GM12878 (cell line): ENCODE measurements around the gene LMF2. TPM values are rescaled to one million over a fixed set of nuclear protein-coding genes. Genes with fewer than 3 reads are reported as not detected.

Experiments
- ATAC-seq: fragments of 200-7000 bp; cut with Tn5 transposase; 3 replicates; pipeline ENCODE4 v1.9.1; 2020; ENCODE audit warnings: mild to moderate bottlenecking, moderate library complexity
- BruUV-seq: library from RNA; stranded (reverse); fragments of 400-500 nt; replicated peaks from 2 replicates; lab custom pipeline; 2021; lab: Mats Ljungman, UMichigan
- CTCF ChIA-PET: fragments of 300-600 bp; sonication (Branson Sonifier 250); formaldehyde crosslinking; extraction: SDS; loops from one replicate; lab custom pipeline; 2021; ENCODE audit warnings: inconsistent platforms; lab: Yijun Ruan, JAX
- POLR2A ChIA-PET: fragments of 350-600 bp; formaldehyde crosslinking; extraction: SDS; loops from one replicate; lab custom pipeline; 2021; ENCODE audit warnings: inconsistent platforms; lab: Charles Lee
- RAD21 ChIA-PET: fragments of 300-600 bp; sonication (Branson Sonifier 250); formaldehyde crosslinking; loops from one replicate; lab custom pipeline; 2023; ENCODE audit warnings: antibody characterized with exemption; ENCODE audit not compliant: unreplicated experiment; lab: Charles Lee
- SMC1A ChIA-PET: fragments of 300-600 bp; sonication (Branson Sonifier 250); formaldehyde crosslinking; loops from one replicate; lab custom pipeline; 2023; ENCODE audit not compliant: unreplicated experiment, uncharacterized antibody; lab: Charles Lee
- DNase-seq: peaks from one replicate; pipeline ENCODE4 v3.0.0-alpha.2; 2011; ENCODE audit warnings: low read depth, low spot score
- FAIRE-seq: peaks from 3 replicates; lab custom pipeline; 2011; peaks lifted over from hg19 to GRCh38; lab: Jason Lieb, UNC
- H2AFZ ChIP-seq: 2 replicates; pipeline ENCODE4 v1.6.0; 2011; ENCODE audit warnings: low read depth, low read length, control low read depth; ENCODE audit not compliant: control insufficient read depth
- H3K27ac ChIP-seq: 2 replicates; pipeline ENCODE4 v1.5.1; 2011; ENCODE audit warnings: control low read depth; ENCODE audit not compliant: control insufficient read depth, insufficient read depth
- H3K27me3 ChIP-seq, 2 experiments: replicated peaks in 1 of 2; 2 replicates each; pipeline versions ENCODE4 v1.6.0 to v1.6.1; 2011; ENCODE audit warnings: low read length in 1 of 2; ENCODE audit not compliant: control insufficient read depth in 2 of 2, insufficient read depth in 2 of 2
- H3K36me3 ChIP-seq, 2 experiments: 2 replicates each; pipeline ENCODE4 v1.5.1; 2011; ENCODE audit warnings: low read length in 1 of 2; ENCODE audit not compliant: control insufficient read depth in 2 of 2, insufficient read depth in 2 of 2
- H3K4me1 ChIP-seq: 2 replicates; pipeline ENCODE4 v1.6.1; 2011; ENCODE audit warnings: mild to moderate bottlenecking, low read length, moderate library complexity, mixed read lengths; ENCODE audit not compliant: control insufficient read depth, insufficient read depth
- H3K4me2 ChIP-seq: 2 replicates; pipeline ENCODE4 v1.6.0; 2011; ENCODE audit warnings: control low read depth; ENCODE audit not compliant: control insufficient read depth, insufficient read depth
- H3K4me3 ChIP-seq: fragments of 200-600 bp; sonication (generic); 2 replicates; pipeline ENCODE4 v1.5.1; 2016
- H3K79me2 ChIP-seq: 2 replicates; pipeline ENCODE4 v1.6.0; 2011; ENCODE audit warnings: low read length; ENCODE audit not compliant: control insufficient read depth, insufficient read depth
- H3K9ac ChIP-seq: 2 replicates; pipeline ENCODE4 v1.8.0; 2011; ENCODE audit warnings: low read length, control low read depth, mixed read lengths; ENCODE audit not compliant: control insufficient read depth, insufficient read depth
- H3K9me3 ChIP-seq: replicated peaks from 3 replicates; pipeline ENCODE4 v1.5.1; 2011; ENCODE audit warnings: mild to moderate bottlenecking, low read length; ENCODE audit not compliant: control insufficient read depth, insufficient read depth
- H4K20me1 ChIP-seq: 2 replicates; pipeline ENCODE4 v1.6.0; 2011; ENCODE audit not compliant: control insufficient read depth, insufficient read depth
- BHLHE40 ChIP-seq, 2 experiments: fragments of 450-650 bp in 1 of 2; IDR thresholded peaks; 2 replicates each; pipeline ENCODE4 v1.6.1; 2011 to 2017; ENCODE audit warnings: low read depth in 2 of 2, borderline replicate concordance in 1 of 2, improper control_type of control experiment in 1 of 2, low read length in 1 of 2, mild to moderate bottlenecking in 1 of 2
- CBFB ChIP-seq: IDR thresholded peaks from 2 replicates; pipeline ENCODE4 v1.6.1; 2016; ENCODE audit warnings: antibody characterized with exemption, low read depth
- MEF2B ChIP-seq: fragments of 450-650 bp; IDR thresholded peaks from 2 replicates; pipeline ENCODE4 v1.6.1; 2018; ENCODE audit warnings: mild to moderate bottlenecking, moderate library complexity; ENCODE audit not compliant: partially characterized antibody, poor library complexity, severe bottlenecking
- MXI1 ChIP-seq: fragments of 150-350 bp; IDR thresholded peaks from 2 replicates; pipeline ENCODE4 v1.6.1; 2011; ENCODE audit warnings: low read depth, mild to moderate bottlenecking, inconsistent platforms, low read length, improper control_type of control experiment
- MYC ChIP-seq: IDR thresholded peaks from 2 replicates; pipeline ENCODE4 v1.6.1; 2011; ENCODE audit warnings: mild to moderate bottlenecking, low read length, moderate library complexity, inconsistent platforms; ENCODE audit not compliant: insufficient read depth, insufficient replicate concordance, insufficient read length, severe bottlenecking
- PAX5 ChIP-seq: IDR thresholded peaks from 2 replicates; pipeline ENCODE4 v1.6.1; 2011; ENCODE audit warnings: low read depth, low read length, borderline replicate concordance
- PKNOX1 ChIP-seq: fragments of 450-650 bp; IDR thresholded peaks from 2 replicates; pipeline ENCODE4 v1.6.1; 2016; ENCODE audit warnings: mild to moderate bottlenecking
- SMAD1 ChIP-seq: fragments of 450-650 bp; IDR thresholded peaks from 2 replicates; pipeline ENCODE4 v1.6.1; 2018; ENCODE audit warnings: mild to moderate bottlenecking, low read depth; ENCODE audit not compliant: partially characterized antibody
- SP1 ChIP-seq: IDR thresholded peaks from one replicate; pipeline ENCODE4 v1.6.1; 2011; ENCODE audit warnings: low read depth, low read length
- SPI1 ChIP-seq: IDR thresholded peaks from 2 replicates; pipeline ENCODE4 v1.6.1; 2011; ENCODE audit warnings: low read depth, mild to moderate bottlenecking, low read length, moderate library complexity, borderline replicate concordance; ENCODE audit not compliant: insufficient read depth
- ZNF207 ChIP-seq: fragments of 450-650 bp; IDR thresholded peaks from 2 replicates; pipeline ENCODE4 v1.6.1; 2014; ENCODE audit warnings: antibody characterized with exemption, mild to moderate bottlenecking, borderline replicate concordance
- ZZZ3 ChIP-seq: IDR thresholded peaks from 2 replicates; pipeline ENCODE4 v1.6.1; 2011; ENCODE audit warnings: low read depth; ENCODE audit not compliant: control insufficient read depth, insufficient read length
- WGBS: methylation state at CpG from one replicate; pipeline ENCODE4 v1.1.6; 2016; ENCODE audit warnings: low lambda C conversion rate; ENCODE audit not compliant: insufficient replicate concordance, insufficient coverage; ENCODE audit errors: missing lambda C conversion rate; 5-methylcytosine and 5-hydroxymethylcytosine counted together
- in situ Hi-C: fragments of 300-500 bp; cut with MboI; formaldehyde crosslinking; loops from 9 replicates; pipeline ENCODE4 v1.14.3; 2018; ENCODE audit warnings: mixed read lengths
- intact Hi-C: fragments of 100-400 bp; cut with micrococcal nuclease; formaldehyde crosslinking; loops from one replicate; pipeline ENCODE4 v1.14.2; 2022; ENCODE audit not compliant: unreplicated experiment
- polyA plus RNA-seq, 11 experiments: library from polyadenylated mRNA; depleted of rRNA in 4 of 11; unstranded in 6 of 11; stranded (reverse) in 5 of 11; fragments of >200 nt; fragmentation: Nextera tagmentation in 4 of 11; fragmentation: Illumina TruSeq in 1 of 11; extraction: Ambion mirVana in 4 of 11; extraction: Trizol in 1 of 11; gene quantifications; 1 replicate in 1 of 11; 2 replicates in 10 of 11; pipeline versions ENCODE4 v1.2.1 to v1.2.3, GENCODE V29; 2011 to 2016; ENCODE audit warnings: inconsistent platforms in 2 of 11, missing spikeins in 2 of 11, low read depth in 1 of 11
- total RNA-seq, 4 experiments: library from RNA; depleted of rRNA in 3 of 4; stranded (reverse); fragments of >200 nt in 3 of 4; fragmentation: Illumina TruSeq in 1 of 4; extraction: Trizol in 1 of 4; gene quantifications; 2 replicates each; pipeline versions ENCODE4 v1.2.1 to v1.2.3, GENCODE V29; 2013 to 2021

The LMF2 gene
- total and polyA plus RNA-seq, 10 of the 15 experiments (the other 5 are each of a cell fraction or from before 2014, with no cell fraction given), result 0.08 to 57.5 (median 21.2) TPM

DNA sequence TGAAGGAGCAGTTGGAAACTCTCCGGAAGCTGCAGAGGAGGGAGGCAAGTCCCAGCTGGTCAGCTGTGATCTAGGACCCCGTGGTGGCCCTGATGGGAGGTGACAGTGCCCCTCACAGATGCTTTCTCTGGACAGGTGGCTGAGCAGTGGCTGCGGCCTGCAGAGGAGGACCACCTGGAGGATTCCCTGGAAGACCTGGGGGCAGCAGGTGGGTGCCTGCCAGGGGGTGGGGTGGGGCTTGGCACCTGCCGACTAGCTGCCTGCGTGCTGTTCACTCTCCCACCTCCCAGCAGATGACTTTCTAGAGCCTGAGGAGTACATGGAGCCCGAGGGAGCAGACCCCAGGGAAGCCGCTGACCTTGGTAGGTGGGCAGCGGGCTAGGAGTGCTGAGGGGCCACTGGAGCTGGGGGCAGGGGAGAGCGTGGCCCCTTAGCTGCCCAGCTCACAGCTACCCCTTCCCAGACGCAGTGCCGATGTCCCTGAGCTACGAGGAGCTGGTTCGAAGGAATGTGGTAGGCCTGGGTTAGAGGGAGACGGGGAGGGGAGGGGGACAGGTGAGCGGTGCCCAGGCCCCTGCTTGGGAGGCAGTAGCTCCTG, 14.8 kb upstream of the LMF2 start (continued):
- TF ChIP-seq BHLHE40 (IDR thresholded peaks at IDR 0.05; ENCODE audit: borderline replicate concordance in 1 of 2, low read depth in 2 of 2, low read length in 1 of 2) (no peak), SMAD1 (no peak), MYC (no peak), PKNOX1 (no peak), ZNF207 (no peak), MEF2B (no peak), ZZZ3 (no peak), MXI1 (no peak), SPI1 (no peak)

DNA sequence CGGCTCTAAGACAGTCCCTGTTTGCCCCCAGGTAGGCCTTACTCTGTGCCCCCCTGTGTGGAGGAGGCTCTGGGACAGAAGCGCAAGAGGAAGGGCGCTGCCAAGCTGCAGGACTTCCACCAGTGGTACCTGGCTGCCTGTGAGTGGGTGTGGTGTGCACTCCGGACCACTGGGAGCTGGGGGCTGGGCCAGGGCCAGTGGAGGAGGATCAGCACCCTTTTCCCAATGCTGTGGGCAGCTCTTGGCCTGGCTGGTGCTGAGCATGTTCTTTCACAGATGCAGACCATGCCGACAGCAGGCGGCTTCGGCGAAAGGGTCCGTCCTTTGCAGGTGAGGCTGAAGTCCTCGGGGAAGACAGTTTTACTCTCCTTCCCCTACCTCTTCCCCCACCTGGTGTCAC, 14.2 kb upstream of the LMF2 start:
- BruUV-seq, result no TSS peak
- H3K4me1 ChIP-seq, result peaks cover 4% of the 10 kb centered on the region; the same call in 1 of the 2 replicates
- H3K9me3 ChIP-seq, result no peaks in the 10 kb centered on the region
- H3K27ac ChIP-seq, result no peak overlapping the region
- SMC1A ChIA-PET, result no interaction called here
- no peak for TF ChIP-seq SP1
- no peak for TF ChIP-seq CBFB
- no peak for TF ChIP-seq PAX5
- no peak for ATAC-seq
- DNase-seq, result no peak
- H3K79me2 ChIP-seq, result peaks cover 21% of the 10 kb centered on the region
- no peaks in the 10 kb centered on the region for H3K27me3 ChIP-seq
- H4K20me1 ChIP-seq, result no peaks in the 10 kb centered on the region
- intact Hi-C loops (no loop called here), in situ Hi-C loops (no loop called here)
- no peak overlapping the region for H3K4me2 ChIP-seq
- RAD21 ChIA-PET, result interaction anchor here (1.2 kb wide), 1 partner anchor 99 kb away, joined by 3 read pairs; no protein-coding TSS in a partner anchor
- H3K36me3 ChIP-seq, result peaks cover 5 to 50% of the 10 kb centered on the region in 2 experiments; a peak in 3 of 4 replicates
- CTCF ChIA-PET, result no interaction called here
- H3K4me3 ChIP-seq, result no peak overlapping the region
- FAIRE-seq, result no peak
- no peak overlapping the region for H2AFZ ChIP-seq
- H3K9ac ChIP-seq, result no peak overlapping the region
- WGBS, result 86% methylated on average over 9 of the region's 10 CpGs
- POLR2A ChIA-PET, result no interaction called here
